ENCODE data around the gene GNG7.

DNA sequence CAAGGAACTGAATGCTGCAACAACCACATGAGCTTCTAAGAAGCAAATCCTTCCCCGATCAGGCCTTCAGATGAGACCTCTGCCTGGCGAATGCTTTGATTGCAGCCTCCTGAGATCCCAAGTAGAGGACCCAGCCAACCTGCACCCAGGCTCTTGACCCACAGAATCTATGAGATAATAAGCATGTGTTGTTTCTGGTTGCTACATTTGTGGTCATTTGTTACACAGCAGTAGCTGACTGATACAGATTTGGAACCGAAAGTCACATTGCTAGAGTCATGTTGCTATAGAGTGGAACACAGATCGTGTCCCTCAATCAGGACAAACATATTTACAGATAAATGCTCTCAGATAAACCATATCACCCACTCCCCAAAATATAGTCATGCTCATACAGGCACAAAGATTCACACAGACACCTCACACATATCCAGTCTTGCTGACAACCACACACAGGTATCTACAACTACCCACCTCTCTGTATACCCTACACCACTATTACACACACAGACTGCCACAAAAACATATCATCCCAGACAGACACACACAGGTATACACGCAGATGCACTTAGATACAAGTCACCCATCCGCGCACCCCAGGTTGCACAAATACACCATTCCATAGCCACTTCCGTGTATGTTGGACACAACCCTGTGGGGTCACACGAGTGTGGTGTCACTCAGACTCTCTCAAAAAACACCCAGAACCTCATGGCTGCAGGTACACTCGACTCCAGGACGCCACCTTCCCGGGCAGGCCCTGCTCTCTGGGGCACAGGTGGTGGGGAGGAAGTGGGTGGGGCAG is 13.2 kb upstream of the GNG7 start:
- TF ChIP-seq, protein P1, sequence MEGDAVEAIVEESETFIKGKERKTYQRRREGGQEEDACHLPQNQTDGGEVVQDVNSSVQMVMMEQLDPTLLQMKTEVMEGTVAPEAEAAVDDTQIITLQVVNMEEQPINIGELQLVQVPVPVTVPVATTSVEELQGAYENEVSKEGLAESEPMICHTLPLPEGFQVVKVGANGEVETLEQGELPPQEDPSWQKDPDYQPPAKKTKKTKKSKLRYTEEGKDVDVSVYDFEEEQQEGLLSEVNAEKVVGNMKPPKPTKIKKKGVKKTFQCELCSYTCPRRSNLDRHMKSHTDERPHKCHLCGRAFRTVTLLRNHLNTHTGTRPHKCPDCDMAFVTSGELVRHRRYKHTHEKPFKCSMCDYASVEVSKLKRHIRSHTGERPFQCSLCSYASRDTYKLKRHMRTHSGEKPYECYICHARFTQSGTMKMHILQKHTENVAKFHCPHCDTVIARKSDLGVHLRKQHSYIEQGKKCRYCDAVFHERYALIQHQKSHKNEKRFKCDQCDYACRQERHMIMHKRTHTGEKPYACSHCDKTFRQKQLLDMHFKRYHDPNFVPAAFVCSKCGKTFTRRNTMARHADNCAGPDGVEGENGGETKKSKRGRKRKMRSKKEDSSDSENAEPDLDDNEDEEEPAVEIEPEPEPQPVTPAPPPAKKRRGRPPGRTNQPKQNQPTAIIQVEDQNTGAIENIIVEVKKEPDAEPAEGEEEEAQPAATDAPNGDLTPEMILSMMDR (IDR thresholded peaks at IDR 0.05; ENCODE audit: low read depth, low read length): no peak
- no peak for TF ChIP-seq EZH2phosphoT487 (IDR thresholded peaks at IDR 0.05; ENCODE audit: low read depth)
